Calu3 (cell line): ENCODE data around the gene AGPAT4. TPM values are rescaled to one million over a fixed set of nuclear protein-coding genes. Genes with fewer than 3 reads are reported as not detected.

Experiments used
- BruUV-seq: library from RNA; stranded (reverse); fragments of 400-500 nt; replicated peaks from 2 replicates; lab custom pipeline; 2021; lab: Mats Ljungman, UMichigan
- CTCF ChIA-PET: fragments of 300-600 bp; sonication (Branson Sonifier 250); formaldehyde crosslinking; loops from one replicate; lab custom pipeline; 2022; ENCODE audit warnings: antibody characterized with exemption; lab: Charles Lee
- DNase-seq: peaks from one replicate; pipeline ENCODE4 v3.0.0; 2022
- H3K27ac Mint-ChIP-seq: one replicate; pipeline ENCODE4 v1.8.0; 2022; ENCODE audit warnings: mixed read lengths; ENCODE audit not compliant: unreplicated experiment
- H3K27me3 Mint-ChIP-seq: one replicate; pipeline ENCODE4 v1.8.0; 2022; ENCODE audit warnings: mixed read lengths; ENCODE audit not compliant: unreplicated experiment
- H3K36me3 Mint-ChIP-seq: one replicate; pipeline ENCODE4 v1.8.0; 2022; ENCODE audit warnings: mild to moderate bottlenecking, moderate library complexity, mixed read lengths; ENCODE audit not compliant: insufficient read depth, unreplicated experiment
- H3K4me1 Mint-ChIP-seq: one replicate; pipeline ENCODE4 v1.8.0; 2022; ENCODE audit warnings: mild to moderate bottlenecking, low read depth, mixed read lengths; ENCODE audit not compliant: unreplicated experiment
- H3K4me3 Mint-ChIP-seq: one replicate; pipeline ENCODE4 v1.8.0; 2022; ENCODE audit warnings: mild to moderate bottlenecking, low read depth, moderate library complexity, mixed read lengths; ENCODE audit not compliant: unreplicated experiment
- H3K9me3 Mint-ChIP-seq: one replicate; pipeline ENCODE4 v1.8.0; 2022; ENCODE audit warnings: low read depth, mixed read lengths; ENCODE audit not compliant: unreplicated experiment
- CTCF ChIP-seq: fragments of 200-600 bp; IDR thresholded peaks from one replicate; pipeline ENCODE4 v1.8.0; 2022; ENCODE audit warnings: antibody characterized with exemption; ENCODE audit not compliant: unreplicated experiment
- intact Hi-C: fragments of 100-400 bp; cut with micrococcal nuclease; formaldehyde crosslinking; loops from one replicate; pipeline ENCODE4 v1.10.0; 2022; ENCODE audit not compliant: unreplicated experiment
- total RNA-seq: library from RNA; stranded (reverse); gene quantifications from 2 replicates; pipeline ENCODE4 v1.2.3, GENCODE V29; 2022

The AGPAT4 gene
- total RNA-seq, 1 experiment from 2014 or later = 11.3 TPM

- Mint-ChIP-seq H3K27me3 (no peaks in the 10 kb centered on the region), H3K4me1 (peaks cover 11% of the 10 kb centered on the region), H3K27ac (no peak overlapping the region), H3K4me3 (no peak overlapping the region), H3K36me3 (peaks cover 4% of the 10 kb centered on the region), H3K9me3 (peaks cover 2% of the 10 kb centered on the region)
- DNase-seq = no peak
- BruUV-seq = no TSS peak
- intact Hi-C loops = no loop called here
- CTCF ChIA-PET = no interaction called here
- no peak for TF ChIP-seq CTCF
These were observed 7.9 kb downstream of the AGPAT4 start for GRCh38 chr6:161265975-161266374.

- H3K4me1 Mint-ChIP-seq = peaks cover 12% of the 10 kb centered on the region
- DNase-seq = no peak
- no peak overlapping the region for H3K4me3 Mint-ChIP-seq
- no peaks in the 10 kb centered on the region for H3K27me3 Mint-ChIP-seq
- no peak overlapping the region for H3K27ac Mint-ChIP-seq
- H3K9me3 Mint-ChIP-seq = peaks cover 2% of the 10 kb centered on the region
- no TSS peak for BruUV-seq
- CTCF ChIA-PET = no interaction called here
- TF ChIP-seq CTCF = no peak
- peaks cover 4% of the 10 kb centered on the region for H3K36me3 Mint-ChIP-seq
- intact Hi-C loops = no loop called here
These were observed 8.3 kb downstream of the AGPAT4 start for GRCh38 chr6:161265554-161265953.

GRCh38 chr6:161264181-161264580 is 9.7 kb downstream of the AGPAT4 start:
- Mint-ChIP-seq H3K4me3 (no peak overlapping the region), H3K36me3 (peaks cover 4% of the 10 kb centered on the region), H3K4me1 (peaks cover 12% of the 10 kb centered on the region), H3K27ac (no peak overlapping the region), H3K27me3 (no peaks in the 10 kb centered on the region), H3K9me3 (no peaks in the 10 kb centered on the region)
- CTCF ChIA-PET = no interaction called here
- TF ChIP-seq CTCF = no peak
- intact Hi-C loops = no loop called here
- no peak for DNase-seq
- BruUV-seq = no TSS peak

DNA sequence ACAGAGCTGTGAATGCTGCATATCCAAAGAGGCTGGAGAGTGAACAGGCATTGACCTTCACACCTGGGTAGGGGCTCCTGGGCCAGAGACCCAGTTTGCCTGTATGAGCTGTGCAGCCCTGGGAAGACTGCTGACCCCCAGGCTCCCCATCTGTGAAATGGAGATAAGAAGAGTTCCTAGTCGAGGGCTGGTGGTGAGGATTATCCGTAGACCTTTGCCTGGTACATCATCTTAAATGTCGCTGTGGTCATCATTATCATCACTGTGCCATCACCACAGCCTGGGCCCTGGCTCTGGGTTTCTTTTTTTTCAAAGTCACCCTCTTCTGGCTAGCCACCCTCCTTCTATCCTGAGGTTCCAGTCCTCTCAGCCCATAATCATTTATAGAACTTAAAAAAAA is 12.0 kb downstream of the AGPAT4 start:
- Mint-ChIP-seq H3K36me3 (peaks cover 4% of the 10 kb centered on the region), H3K27ac (no peak overlapping the region), H3K27me3 (no peaks in the 10 kb centered on the region), H3K4me1 (peaks cover 12% of the 10 kb centered on the region), H3K9me3 (no peaks in the 10 kb centered on the region), H3K4me3 (no peak overlapping the region)
- CTCF ChIA-PET = interaction anchor here (1.3 kb wide), 1 partner anchor 109 kb away, joined by 7 read pairs; no protein-coding TSS in a partner anchor
- intact Hi-C loops = no loop called here
- BruUV-seq = no TSS peak
- DNase-seq = no peak
- no peak for TF ChIP-seq CTCF
